ENCODE results near the gene MS4A4E. TPM values are rescaled to one million over a fixed set of nuclear protein-coding genes. Genes with fewer than 3 reads are reported as not detected.
A peak's percentile ranks its signal among the peaks of the same experiment; 100 is the strongest.

The MS4A4E gene
- polyA plus RNA-seq, 1 donor: 0.85 TPM

- DNase-seq: no peak
- Histone ChIP-seq H3K9me3 (ENCODE audit: control insufficient read depth, low read depth, low read length) (no peaks in the 10 kb centered on the region), H3K4me3 (ENCODE audit: low read length) (no peak overlapping the region), H3K27ac (ENCODE audit: low read length) (no peak overlapping the region), H3K4me1 (ENCODE audit: control insufficient read depth, insufficient read depth, low read length) (peaks cover 2% of the 10 kb centered on the region), H3K36me3 (ENCODE audit: control insufficient read depth, insufficient read depth, low read length) (no peaks in the 10 kb centered on the region), H3K27me3 (ENCODE audit: control insufficient read depth, insufficient read depth, low read length) (no peaks in the 10 kb centered on the region)
- WGBS (ENCODE audit: insufficient coverage, low lambda C conversion rate): 80% methylated on average over 1 of the region's 5 CpGs
These were observed 67.1 kb downstream of the MS4A4E start for GRCh38 chr11:60175860-60176275.

GRCh38 chr11:60172011-60172410 is 70.9 kb downstream of the MS4A4E start:
- Histone ChIP-seq H3K4me1 (ENCODE audit: control insufficient read depth, insufficient read depth, low read length) (peaks cover 2% of the 10 kb centered on the region), H3K9me3 (ENCODE audit: control insufficient read depth, low read depth, low read length) (peaks cover 4% of the 10 kb centered on the region), H3K36me3 (ENCODE audit: control insufficient read depth, insufficient read depth, low read length) (no peaks in the 10 kb centered on the region), H3K27ac (ENCODE audit: low read length) (no peak overlapping the region), H3K4me3 (ENCODE audit: low read length) (no peak overlapping the region), H3K27me3 (ENCODE audit: control insufficient read depth, insufficient read depth, low read length) (no peaks in the 10 kb centered on the region)
- no peak for DNase-seq

- Histone ChIP-seq H3K4me1 (ENCODE audit: control insufficient read depth, insufficient read depth, low read length) (peaks cover 2% of the 10 kb centered on the region), H3K36me3 (ENCODE audit: control insufficient read depth, insufficient read depth, low read length) (no peaks in the 10 kb centered on the region), H3K4me3 (ENCODE audit: low read length) (no peak overlapping the region), H3K9me3 (ENCODE audit: control insufficient read depth, low read depth, low read length) (peaks cover 4% of the 10 kb centered on the region), H3K27me3 (ENCODE audit: control insufficient read depth, insufficient read depth, low read length) (no peaks in the 10 kb centered on the region), H3K27ac (ENCODE audit: low read length) (no peak overlapping the region)
- DNase-seq: no peak
- WGBS (ENCODE audit: insufficient coverage, low lambda C conversion rate): no CpG with 5 or more reads among the region's 1 CpG
These were observed 72.4 kb downstream of the MS4A4E start for GRCh38 chr11:60170566-60170965.

- Histone ChIP-seq H3K27me3 (ENCODE audit: control insufficient read depth, insufficient read depth, low read length) (no peaks in the 10 kb centered on the region), H3K9me3 (ENCODE audit: control insufficient read depth, low read depth, low read length) (peaks cover 4% of the 10 kb centered on the region), H3K4me1 (ENCODE audit: control insufficient read depth, insufficient read depth, low read length) (peaks cover 2% of the 10 kb centered on the region), H3K27ac (ENCODE audit: low read length) (no peak overlapping the region), H3K4me3 (ENCODE audit: low read length) (no peak overlapping the region), H3K36me3 (ENCODE audit: control insufficient read depth, insufficient read depth, low read length) (no peaks in the 10 kb centered on the region)
- WGBS (ENCODE audit: insufficient coverage, low lambda C conversion rate): no CpG with 5 or more reads among the region's 6 CpGs
- peak in 1 of 2 donors; percentile 53 for DNase-seq
These were observed 73.5 kb downstream of the MS4A4E start for GRCh38 chr11:60169264-60169915.

- no CpG with 5 or more reads among the region's 6 CpGs for WGBS (ENCODE audit: insufficient coverage, low lambda C conversion rate)
- H3K4me1 ChIP-seq (ENCODE audit: control insufficient read depth, insufficient read depth, low read length): no peaks in the 10 kb centered on the region
These were observed 74.6 kb downstream of the MS4A4E start for GRCh38 chr11:60168306-60168705.

GRCh38 chr11:60165951-60166350 is 77.0 kb downstream of the MS4A4E start:
- DNase-seq: no peak
- no peaks in the 10 kb centered on the region for H3K4me1 ChIP-seq (ENCODE audit: control insufficient read depth, insufficient read depth, low read length)
- H3K27ac ChIP-seq (ENCODE audit: low read length): no peak overlapping the region
- H3K9me3 ChIP-seq (ENCODE audit: control insufficient read depth, low read depth, low read length): peaks cover 4% of the 10 kb centered on the region
- no peaks in the 10 kb centered on the region for H3K36me3 ChIP-seq (ENCODE audit: control insufficient read depth, insufficient read depth, low read length)
- H3K27me3 ChIP-seq (ENCODE audit: control insufficient read depth, insufficient read depth, low read length): no peaks in the 10 kb centered on the region
- H3K4me3 ChIP-seq (ENCODE audit: low read length): no peak overlapping the region

More at GRCh38 chr11:60168306-60168705, 74.6 kb downstream of the MS4A4E start:
- no peaks in the 10 kb centered on the region for H3K36me3 ChIP-seq (ENCODE audit: control insufficient read depth, insufficient read depth, low read length)
- H3K4me3 ChIP-seq (ENCODE audit: low read length): no peak overlapping the region
- DNase-seq: no peak
- H3K9me3 ChIP-seq (ENCODE audit: control insufficient read depth, low read depth, low read length): peaks cover 4% of the 10 kb centered on the region
- no peak overlapping the region for H3K27ac ChIP-seq (ENCODE audit: low read length)
- H3K27me3 ChIP-seq (ENCODE audit: control insufficient read depth, insufficient read depth, low read length): no peaks in the 10 kb centered on the region

- DNase-seq: no peak
- Histone ChIP-seq H3K36me3 (ENCODE audit: control insufficient read depth, insufficient read depth, low read length) (no peaks in the 10 kb centered on the region), H3K9me3 (ENCODE audit: control insufficient read depth, low read depth, low read length) (peaks cover 4% of the 10 kb centered on the region), H3K4me3 (ENCODE audit: low read length) (no peak overlapping the region), H3K4me1 (ENCODE audit: control insufficient read depth, insufficient read depth, low read length) (no peaks in the 10 kb centered on the region), H3K27me3 (ENCODE audit: control insufficient read depth, insufficient read depth, low read length) (no peaks in the 10 kb centered on the region), H3K27ac (ENCODE audit: low read length) (no peak overlapping the region)
- no CpG with 5 or more reads among the region's 2 CpGs for WGBS (ENCODE audit: insufficient coverage, low lambda C conversion rate)
These were observed 77.4 kb downstream of the MS4A4E start for GRCh38 chr11:60165538-60165937.

- Histone ChIP-seq H3K4me1 (ENCODE audit: control insufficient read depth, insufficient read depth, low read length) (no peaks in the 10 kb centered on the region), H3K4me3 (ENCODE audit: low read length) (no peak overlapping the region), H3K27me3 (ENCODE audit: control insufficient read depth, insufficient read depth, low read length) (no peaks in the 10 kb centered on the region), H3K9me3 (ENCODE audit: control insufficient read depth, low read depth, low read length) (peaks cover 4% of the 10 kb centered on the region), H3K36me3 (ENCODE audit: control insufficient read depth, insufficient read depth, low read length) (no peaks in the 10 kb centered on the region), H3K27ac (ENCODE audit: low read length) (no peak overlapping the region)
- WGBS (ENCODE audit: insufficient coverage, low lambda C conversion rate): no CpG with 5 or more reads among the region's 1 CpG
- no peak for DNase-seq
These were observed 78.3 kb downstream of the MS4A4E start for GRCh38 chr11:60164550-60165075.

GRCh38 chr11:60161766-60162165 is 81.2 kb downstream of the MS4A4E start:
- Histone ChIP-seq H3K36me3 (ENCODE audit: control insufficient read depth, insufficient read depth, low read length) (no peaks in the 10 kb centered on the region), H3K9me3 (ENCODE audit: control insufficient read depth, low read depth, low read length) (no peaks in the 10 kb centered on the region), H3K27ac (ENCODE audit: low read length) (no peak overlapping the region), H3K4me1 (ENCODE audit: control insufficient read depth, insufficient read depth, low read length) (no peaks in the 10 kb centered on the region), H3K4me3 (ENCODE audit: low read length) (no peak overlapping the region), H3K27me3 (ENCODE audit: control insufficient read depth, insufficient read depth, low read length) (no peaks in the 10 kb centered on the region)
- DNase-seq: no peak
- WGBS (ENCODE audit: insufficient coverage, low lambda C conversion rate): 100% methylated on average over 1 of the region's 4 CpGs

- WGBS (ENCODE audit: insufficient coverage, low lambda C conversion rate): no CpG with 5 or more reads among the region's 2 CpGs
- DNase-seq: no peak
These were observed 81.8 kb downstream of the MS4A4E start for GRCh38 chr11:60161107-60161506.

GRCh38 chr11:60159868-60160267 is 83.1 kb downstream of the MS4A4E start:
- no peaks in the 10 kb centered on the region for H3K36me3 ChIP-seq (ENCODE audit: control insufficient read depth, insufficient read depth, low read length)
- no peak overlapping the region for H3K27ac ChIP-seq (ENCODE audit: low read length)
- no peaks in the 10 kb centered on the region for H3K9me3 ChIP-seq (ENCODE audit: control insufficient read depth, low read depth, low read length)
- WGBS (ENCODE audit: insufficient coverage, low lambda C conversion rate): no CpG with 5 or more reads among the region's 1 CpG
- no peak for DNase-seq
- H3K27me3 ChIP-seq (ENCODE audit: control insufficient read depth, insufficient read depth, low read length): peaks cover 2% of the 10 kb centered on the region
- H3K4me3 ChIP-seq (ENCODE audit: low read length): no peak overlapping the region
- no peaks in the 10 kb centered on the region for H3K4me1 ChIP-seq (ENCODE audit: control insufficient read depth, insufficient read depth, low read length)

More at GRCh38 chr11:60161107-60161506, 81.8 kb downstream of the MS4A4E start:
- Histone ChIP-seq H3K27ac (ENCODE audit: low read length) (no peak overlapping the region), H3K4me1 (ENCODE audit: control insufficient read depth, insufficient read depth, low read length) (no peaks in the 10 kb centered on the region), H3K9me3 (ENCODE audit: control insufficient read depth, low read depth, low read length) (no peaks in the 10 kb centered on the region), H3K36me3 (ENCODE audit: control insufficient read depth, insufficient read depth, low read length) (no peaks in the 10 kb centered on the region), H3K4me3 (ENCODE audit: low read length) (no peak overlapping the region), H3K27me3 (ENCODE audit: control insufficient read depth, insufficient read depth, low read length) (peaks cover 1% of the 10 kb centered on the region)
